Activated CD4-positive, alpha-beta T cell treated with anti-CD3 and anti-CD28 coated beads, Interleukin-2, Interleukin-6, amounts not matched to agents 100 ng/mL and 50 ng/mL, durations not matched to agents 16 hours and 8 hours (primary cell): ENCODE results near the gene LTBR.
"Not testable (repeated sequence)": the region's sequence is repeated elsewhere in the genome, so short reads cannot be mapped to it uniquely, and the experiment has no call there.

Experiments
- DNase-seq: peaks from one replicate; pipeline ENCODE4 v3.0.0-alpha.2; 2020

LTBR gene

GRCh38 chr12:6386491-6386890, 2.5 kb downstream of the LTBR start:
- DNase-seq = no peak

- DNase-seq = no peak
Observed at GRCh38 chr12:6387541-6387940, 3.6 kb downstream of the LTBR start.

- DNase-seq = no peak
Observed at GRCh38 chr12:6390084-6390799, 6.3 kb downstream of the LTBR start.

DNA sequence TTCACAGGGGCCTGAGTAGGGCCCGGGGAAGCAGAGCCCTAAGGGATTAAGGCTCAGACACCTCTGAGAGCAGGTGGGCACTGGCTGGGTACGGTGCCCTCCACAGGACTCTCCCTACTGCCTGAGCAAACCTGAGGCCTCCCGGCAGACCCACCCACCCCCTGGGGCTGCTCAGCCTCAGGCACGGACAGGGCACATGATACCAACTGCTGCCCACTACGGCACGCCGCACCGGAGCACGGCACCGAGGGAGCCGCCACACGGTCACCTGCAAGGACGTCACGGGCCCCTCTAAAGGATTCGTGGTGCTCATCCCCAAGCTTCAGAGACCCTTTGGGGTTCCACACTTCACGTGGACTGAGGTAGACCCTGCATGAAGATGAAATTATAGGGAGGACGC, 7.1 kb downstream of the LTBR start:
- no peak for DNase-seq

- DNase-seq = no peak
Observed at GRCh38 chr12:6392504-6392903, 8.5 kb downstream of the LTBR start.

GRCh38 chr12:6393109-6393508, 9.1 kb downstream of the LTBR start:
- DNase-seq = no peak

DNA sequence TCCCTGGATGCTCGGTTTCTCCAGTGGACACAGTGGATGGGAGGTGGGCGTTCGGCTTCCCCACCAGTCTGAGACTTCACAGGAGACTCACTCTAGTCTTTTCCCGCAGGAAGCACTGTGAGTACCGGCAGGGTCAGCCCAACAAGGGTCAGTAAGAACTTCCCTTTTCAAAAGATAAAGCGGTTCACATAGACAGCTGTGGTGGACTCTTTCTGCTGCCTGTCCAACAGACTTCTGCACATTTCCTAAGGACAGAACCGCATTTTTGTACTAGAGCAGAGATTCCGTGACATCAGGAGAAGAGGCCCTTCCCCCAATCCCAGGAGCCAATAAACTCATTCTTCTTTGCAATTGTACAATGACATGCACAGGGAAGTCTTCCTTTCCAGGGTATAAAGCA, 10.4 kb downstream of the LTBR start:
- DNase-seq = no peak

DNA sequence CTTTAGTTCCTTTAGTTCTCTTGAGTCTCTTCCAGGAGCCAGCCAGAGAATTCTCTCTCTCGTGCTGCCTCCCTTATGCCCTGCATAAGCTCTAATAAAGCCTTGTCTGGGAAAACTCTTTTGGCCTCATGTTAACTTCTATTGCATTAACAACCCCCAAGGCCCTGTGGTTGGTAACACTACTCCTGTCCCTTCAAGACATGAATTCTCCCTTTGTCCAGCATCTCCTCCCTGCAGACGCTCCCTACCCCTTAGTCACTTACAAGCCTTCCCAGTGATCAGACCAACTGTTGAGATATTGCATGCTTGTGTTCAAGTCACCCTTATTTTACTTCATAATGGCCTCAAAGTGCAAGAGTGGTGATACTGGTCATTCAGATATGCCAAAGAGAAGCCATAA, 12.1 kb downstream of the LTBR start:
- DNase-seq = no peak

GRCh38 chr12:6399884-6400644, 16.1 kb downstream of the LTBR start:
- no peak for DNase-seq

- DNase-seq = no peak
Observed at GRCh38 chr12:6404390-6404789, 20.4 kb downstream of the LTBR start.

- DNase-seq = no peak
Observed at GRCh38 chr12:6405963-6406362, 22.0 kb downstream of the LTBR start.

- no peak for DNase-seq
Observed at GRCh38 chr12:6407236-6407954, 23.4 kb downstream of the LTBR start.

DNA sequence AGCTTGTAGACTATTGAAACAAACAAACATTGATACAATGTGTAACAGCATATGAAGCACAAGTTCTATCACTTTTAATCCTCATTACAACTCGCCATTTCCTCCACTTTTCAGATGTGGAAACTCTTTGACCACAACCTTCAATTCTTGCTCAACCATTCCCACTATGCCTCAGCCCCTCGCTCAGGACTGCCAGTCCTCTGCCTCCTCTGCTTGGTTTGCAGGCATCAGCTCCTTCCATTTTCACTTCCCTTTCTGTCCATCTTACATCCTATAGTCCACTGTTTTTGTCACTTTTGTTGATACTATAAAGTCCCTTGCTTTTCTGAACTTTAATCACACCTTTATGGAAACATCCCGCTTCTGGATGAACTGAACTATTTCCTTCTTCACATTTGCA, 32.6 kb downstream of the LTBR start:
- DNase-seq = peak; percentile 57

DNA sequence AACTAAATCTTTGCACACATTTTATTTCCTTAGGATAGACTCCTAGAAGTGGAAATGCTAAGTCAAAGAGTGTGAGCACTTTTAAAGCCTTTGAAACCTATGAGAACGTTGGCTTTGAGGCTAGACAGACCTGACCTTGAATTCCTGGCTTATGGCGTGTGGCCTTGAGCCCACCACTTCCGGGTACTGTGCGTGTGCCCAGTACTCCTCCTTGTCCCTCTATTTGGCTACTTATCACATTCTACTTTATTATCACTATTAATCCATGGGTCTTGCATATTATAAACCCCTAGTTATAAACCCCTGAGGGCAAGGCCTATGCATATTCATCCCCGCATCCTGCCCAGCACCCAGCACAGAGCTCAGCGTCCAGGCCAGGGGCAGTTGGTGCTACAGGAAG, 34.8 kb downstream of the LTBR start:
- DNase-seq = no peak

DNA sequence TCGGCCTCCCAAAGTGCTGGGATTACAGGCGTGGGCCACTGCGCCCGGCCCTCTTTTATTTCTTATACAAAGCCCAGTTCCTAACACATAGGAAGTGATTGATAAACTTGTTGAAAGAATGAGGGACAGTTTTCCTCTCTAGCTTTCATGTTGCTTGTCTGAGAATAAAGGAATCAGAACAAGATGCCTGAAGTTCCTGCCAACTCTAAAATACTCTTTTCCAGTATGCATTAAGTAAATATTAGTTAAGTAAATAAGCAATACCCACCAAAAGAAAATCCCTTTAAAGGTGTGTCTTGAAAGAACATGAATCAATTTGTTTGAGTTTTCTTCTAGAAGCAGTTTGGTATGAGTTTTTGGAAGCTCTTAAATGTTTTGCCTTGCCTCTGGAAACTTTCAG, 36.4 kb downstream of the LTBR start:
- no peak for DNase-seq

DNA sequence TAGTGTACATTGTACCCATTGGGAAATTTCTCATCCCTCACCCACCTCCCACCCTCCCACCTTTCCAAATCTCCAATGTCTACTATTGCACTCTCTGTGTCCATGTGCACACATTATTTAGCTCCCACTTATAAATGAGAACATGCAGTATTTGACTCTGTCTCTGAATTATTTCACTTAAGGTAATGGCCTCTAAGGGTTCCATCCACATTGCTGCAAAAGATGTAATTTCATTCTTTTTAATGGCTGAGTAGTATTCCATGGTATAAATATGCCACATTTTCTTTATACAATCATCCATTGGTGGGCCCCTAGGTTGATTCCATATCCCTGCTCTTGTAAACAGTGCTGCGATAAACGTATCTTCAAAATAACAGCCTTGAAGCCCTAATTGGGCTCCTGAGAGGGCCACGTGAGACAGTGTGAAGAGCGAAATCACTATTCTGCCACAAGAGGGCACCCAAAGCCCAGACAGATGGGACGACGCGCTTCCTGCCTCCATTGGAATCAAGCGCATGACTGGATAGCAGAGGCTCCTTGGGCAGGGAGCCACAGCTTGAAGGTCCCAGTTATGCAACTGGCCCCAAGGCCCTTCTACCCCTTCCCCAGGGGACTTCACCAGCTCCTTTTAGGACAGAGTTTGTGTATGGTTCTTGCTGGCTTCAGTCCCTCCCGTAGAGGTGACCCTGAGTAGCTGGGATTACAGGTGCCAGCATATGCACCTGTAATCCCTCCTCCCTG, 39.5 kb downstream of the LTBR start:
- peak; percentile 91 for DNase-seq

DNA sequence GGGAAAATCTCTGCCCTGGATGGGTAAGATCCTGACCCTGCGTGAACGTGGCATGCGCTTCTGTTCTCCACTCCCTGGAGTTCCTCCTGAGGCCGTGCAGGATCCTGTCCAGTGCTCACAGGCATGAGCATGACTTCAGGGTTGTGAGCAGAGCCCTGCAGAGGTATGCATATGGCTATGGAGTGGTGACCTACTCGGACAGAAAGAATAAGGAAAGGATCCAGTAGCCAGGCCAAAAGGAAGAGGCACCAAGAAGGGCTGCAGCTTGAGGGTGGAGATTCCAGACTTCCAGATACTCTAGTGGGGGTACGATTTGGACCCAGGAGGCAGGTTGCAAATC, 40.0 kb downstream of the LTBR start:
- DNase-seq = no peak

DNA sequence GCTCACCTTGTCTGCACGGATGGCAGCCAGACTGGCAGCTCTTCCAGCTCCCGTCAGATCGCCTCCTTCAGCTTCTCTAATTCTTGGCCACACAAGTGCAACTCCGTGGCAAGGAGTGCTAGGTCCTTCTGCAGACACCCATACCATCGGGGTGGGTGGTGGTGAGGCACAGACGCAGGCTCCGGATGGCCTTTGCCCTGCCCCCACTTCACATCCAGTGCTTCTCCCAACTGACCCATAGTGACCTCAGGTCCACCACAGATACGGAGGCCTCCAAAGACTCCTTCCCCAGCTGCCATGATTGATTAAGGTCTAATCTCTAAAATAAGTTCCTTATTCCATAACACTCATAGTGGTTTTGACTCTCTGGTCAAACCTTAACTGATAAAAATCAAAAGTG, 40.9 kb downstream of the LTBR start:
- DNase-seq = no peak

DNA sequence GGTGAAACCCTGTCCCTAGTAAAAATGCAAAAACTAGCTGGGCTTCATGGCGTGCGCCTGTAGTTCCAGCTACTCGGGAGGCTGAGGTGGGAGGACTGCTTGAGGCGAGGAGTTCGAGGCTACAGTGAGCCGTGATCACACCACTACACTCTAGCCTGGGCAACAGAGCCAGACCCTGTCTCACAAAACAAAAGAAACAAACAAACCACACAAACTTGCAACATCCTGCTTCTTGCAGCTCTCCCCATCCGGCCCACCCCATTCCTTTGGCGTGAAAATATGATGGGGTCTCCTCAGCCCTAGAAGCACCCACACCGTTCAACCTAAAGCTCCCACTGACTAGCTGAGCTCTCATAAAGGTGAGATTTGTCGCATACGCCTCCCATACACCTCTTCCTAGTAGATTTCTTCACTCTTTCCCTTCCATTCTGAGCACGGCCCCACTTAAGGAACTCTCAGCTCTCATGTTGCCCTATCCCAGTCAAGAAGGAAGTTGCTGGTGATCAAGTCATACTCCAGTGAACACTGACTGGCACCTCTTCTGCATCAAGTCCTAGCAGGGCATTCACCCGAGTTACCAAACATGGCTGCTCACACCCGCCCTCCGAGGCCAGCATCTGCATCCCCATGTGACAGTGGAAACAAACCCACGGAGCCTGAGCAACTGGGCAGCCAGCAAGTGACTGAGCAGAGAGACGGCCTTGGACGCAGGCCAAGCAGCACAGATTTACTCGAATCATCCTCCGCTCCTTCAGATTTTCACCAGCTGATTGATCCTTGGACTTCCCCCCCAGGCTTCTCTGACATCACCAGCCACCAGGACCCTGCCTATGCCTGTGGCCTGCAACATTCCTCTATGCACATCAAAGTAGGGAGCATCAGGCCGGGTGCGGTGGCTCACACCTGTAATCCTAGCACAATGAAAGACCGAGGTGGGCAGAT, 41.9 kb downstream of the LTBR start:
- no peak for DNase-seq

- peak; percentile 96 for DNase-seq
Observed at GRCh38 chr12:6426882-6427671, 43.1 kb downstream of the LTBR start.

DNA sequence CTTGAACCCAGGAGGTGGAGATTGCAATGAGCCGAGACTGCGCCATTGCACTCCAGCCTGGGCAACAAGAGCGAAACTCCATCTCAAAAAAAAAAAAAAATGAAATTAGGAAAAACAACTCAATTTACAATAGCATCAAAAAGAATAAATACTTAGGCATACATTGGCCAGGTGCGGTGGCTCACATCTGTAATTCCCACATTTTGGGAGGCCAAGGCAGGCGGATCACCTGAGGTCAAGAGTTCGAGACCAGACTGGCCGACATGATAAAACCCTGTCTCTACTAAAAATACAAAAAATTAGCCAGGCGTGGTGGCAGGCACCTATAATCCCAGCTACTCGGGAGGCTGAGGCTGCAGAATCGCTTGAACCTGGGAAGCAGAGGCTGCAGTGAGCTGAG, 43.8 kb downstream of the LTBR start:
- not testable (repeated sequence) for DNase-seq
